IMR-90 (cell line): ENCODE measurements around the gene LENEP. TPM values are rescaled to one million over a fixed set of nuclear protein-coding genes. Genes with fewer than 3 reads are reported as not detected.

ENCODE experiments used
- ATAC-seq: fragments of 200-7000 bp; cut with Tn5 transposase; 2 replicates; pipeline ENCODE4 v1.9.1; 2020; ENCODE audit warnings: low read depth, mild to moderate bottlenecking, moderate library complexity
- BruUV-seq: library from RNA; stranded (reverse); fragments of 400-500 nt; replicated peaks from 2 replicates; lab custom pipeline; 2021; lab: Mats Ljungman, UMichigan
- CTCF ChIA-PET: fragments of 300-600 bp; formaldehyde crosslinking; extraction: SDS; loops from one replicate; lab custom pipeline; 2021; ENCODE audit warnings: antibody characterized with exemption; lab: Yijun Ruan, JAX
- POLR2A ChIA-PET: fragments of 300-600 bp; sonication (Branson Sonifier 250); formaldehyde crosslinking; loops from one replicate; lab custom pipeline; 2022; ENCODE audit warnings: antibody characterized with exemption; ENCODE audit not compliant: unreplicated experiment; lab: Charles Lee
- DNase-seq: peaks from one replicate; pipeline ENCODE4 v3.0.0; 2013
- H2AFZ ChIP-seq: replicated peaks from 2 replicates; pipeline ENCODE3; 2013; ENCODE audit warnings: low read length, mild to moderate bottlenecking; ENCODE audit not compliant: poor library complexity
- H2AK5ac ChIP-seq: 2 replicates; pipeline ENCODE4 v1.6.1; 2013; ENCODE audit warnings: low read depth, low read length, inconsistent platforms
- H2AK9ac ChIP-seq: replicated peaks from 2 replicates; pipeline ENCODE3; 2013; ENCODE audit warnings: mild to moderate bottlenecking, low read depth, low read length, moderate library complexity; ENCODE audit not compliant: poor library complexity
- H2BK120ac ChIP-seq: 2 replicates; pipeline ENCODE4 v1.6.1; 2013; ENCODE audit warnings: low read depth, low read length, inconsistent platforms
- H2BK15ac ChIP-seq: 3 replicates; pipeline ENCODE4 v1.6.1; 2013; ENCODE audit warnings: low read depth, low read length, inconsistent platforms
- H2BK20ac ChIP-seq: 2 replicates; pipeline ENCODE4 v1.6.1; 2013; ENCODE audit warnings: low read depth, mild to moderate bottlenecking, inconsistent platforms, low read length, moderate library complexity
- H2BK5ac ChIP-seq: 2 replicates; pipeline ENCODE4 v1.6.1; 2013; ENCODE audit warnings: mild to moderate bottlenecking, low read depth, low read length, inconsistent platforms; ENCODE audit not compliant: poor library complexity, severe bottlenecking
- H3K14ac ChIP-seq: replicated peaks from 2 replicates; pipeline ENCODE4 v1.6.1; 2013; ENCODE audit warnings: low read depth, low read length, inconsistent platforms
- H3K18ac ChIP-seq: 2 replicates; pipeline ENCODE4 v1.6.1; 2013; ENCODE audit warnings: low read depth, low read length, control low read depth
- H3K23ac ChIP-seq: 2 replicates; pipeline ENCODE4 v1.6.1; 2013; ENCODE audit warnings: low read depth, low read length, inconsistent platforms
- H3K27ac ChIP-seq: 2 replicates; pipeline ENCODE4 v1.5.1; 2013; ENCODE audit warnings: mild to moderate bottlenecking, control low read depth, low read length; ENCODE audit not compliant: insufficient read depth
- H3K27me3 ChIP-seq: 2 replicates; pipeline ENCODE4 v1.6.1; 2013; ENCODE audit warnings: low read length; ENCODE audit not compliant: control insufficient read depth, insufficient read depth
- H3K36me3 ChIP-seq: 2 replicates; pipeline ENCODE4 v1.6.1; 2013; ENCODE audit warnings: low read length, mixed read lengths; ENCODE audit not compliant: control insufficient read depth, insufficient read depth
- H3K4ac ChIP-seq: 2 replicates; pipeline ENCODE4 v1.6.1; 2013; ENCODE audit warnings: low read depth, low read length, inconsistent platforms
- H3K4me1 ChIP-seq: 2 replicates; pipeline ENCODE4 v1.6.1; 2013; ENCODE audit warnings: low read length, mixed read lengths; ENCODE audit not compliant: control insufficient read depth, insufficient read depth
- H3K4me2 ChIP-seq: 2 replicates; pipeline ENCODE4 v1.6.1; 2013; ENCODE audit warnings: low read depth, mild to moderate bottlenecking, control low read depth, low read length, moderate library complexity
- H3K4me3 ChIP-seq: 2 replicates; pipeline ENCODE4 v1.5.1; 2013; ENCODE audit warnings: low read depth, mild to moderate bottlenecking, control low read depth, low read length, moderate library complexity; ENCODE audit not compliant: insufficient read depth
- H3K56ac ChIP-seq: 2 replicates; pipeline ENCODE4 v1.6.1; 2013; ENCODE audit warnings: low read length, inconsistent platforms; ENCODE audit not compliant: insufficient read depth; ENCODE audit errors: extremely low read depth
- H3K79me1 ChIP-seq, 2 experiments: 2 replicates each; pipeline ENCODE4 v1.6.1; 2013; ENCODE audit warnings: low read length in 2 of 2, inconsistent platforms in 1 of 2, low read depth in 1 of 2
- H3K9ac ChIP-seq: 2 replicates; pipeline ENCODE4 v1.6.1; 2013; ENCODE audit warnings: low read depth, low read length, control low read depth
- H3K9me1 ChIP-seq: 2 replicates; pipeline ENCODE4 v1.6.1; 2013; ENCODE audit warnings: low read length, inconsistent platforms; ENCODE audit not compliant: insufficient read depth
- H3K9me3 ChIP-seq: 2 replicates; pipeline ENCODE4 v1.6.1; 2013; ENCODE audit warnings: low read length; ENCODE audit not compliant: control insufficient read depth, insufficient read depth
- H4K20me1 ChIP-seq: 2 replicates; pipeline ENCODE4 v1.6.1; 2013; ENCODE audit warnings: low read length, inconsistent platforms; ENCODE audit not compliant: insufficient read depth
- H4K5ac ChIP-seq: 2 replicates; pipeline ENCODE4 v1.6.1; 2013; ENCODE audit warnings: mild to moderate bottlenecking, low read depth, low read length, control low read depth
- H4K8ac ChIP-seq, 2 experiments: 2 replicates each; pipeline ENCODE4 v1.6.1; 2013; ENCODE audit warnings: low read depth in 2 of 2, low read length in 2 of 2, control low read depth in 1 of 2, inconsistent platforms in 1 of 2
- H4K91ac ChIP-seq: 2 replicates; pipeline ENCODE4 v1.6.1; 2013; ENCODE audit warnings: low read depth, low read length, inconsistent platforms; ENCODE audit not compliant: insufficient read depth
- RFX5 ChIP-seq: IDR thresholded peaks from 2 replicates; pipeline ENCODE4 v1.8.0; 2012; ENCODE audit warnings: low read depth, mild to moderate bottlenecking, low read length, moderate library complexity
- WGBS, 2 experiments: methylation state at CpG; one replicate each; pipeline versions ENCODE4 v1.1.5 to v1.1.7; 2013; ENCODE audit warnings: missing lambda C conversion rate in 2 of 2; ENCODE audit not compliant: insufficient read length in 1 of 2; ENCODE audit errors: extremely low coverage in 2 of 2; 5-methylcytosine and 5-hydroxymethylcytosine counted together
- dilution Hi-C: fragments of 300-500 bp; cut with HindIII; formaldehyde crosslinking; loops from one replicate; pipeline ENCODE4 v1.14.3; 2018; ENCODE audit warnings: low sequenced_read_pairs; ENCODE audit not compliant: unreplicated experiment
- in situ Hi-C: fragments of 300-500 bp; cut with MboI; formaldehyde crosslinking; loops from 3 replicates; pipeline ENCODE4 v1.14.3; 2019; ENCODE audit warnings: low sequenced_read_pairs, inconsistent platforms, mixed read lengths
- intact Hi-C: fragments of 100-400 bp; cut with micrococcal nuclease; formaldehyde crosslinking; loops from 2 replicates; pipeline ENCODE4 v1.10.0; 2022
- polyA plus RNA-seq, 3 experiments: library from polyadenylated mRNA; depleted of rRNA; stranded (reverse); fragments of >200 nt; gene quantifications; 2 replicates each; pipeline ENCODE4 v1.2.3, GENCODE V29; 2012; ENCODE audit warnings: low replicate concordance in 1 of 3
- total RNA-seq: library from RNA; depleted of rRNA; stranded (reverse); fragments of >200 nt; gene quantifications from 2 replicates; pipeline ENCODE4 v1.2.3, GENCODE V29; 2012

Gene LENEP
- total and polyA plus RNA-seq, 2 of the 4 experiments (the other 2 are of a cell fraction): not detected

DNA sequence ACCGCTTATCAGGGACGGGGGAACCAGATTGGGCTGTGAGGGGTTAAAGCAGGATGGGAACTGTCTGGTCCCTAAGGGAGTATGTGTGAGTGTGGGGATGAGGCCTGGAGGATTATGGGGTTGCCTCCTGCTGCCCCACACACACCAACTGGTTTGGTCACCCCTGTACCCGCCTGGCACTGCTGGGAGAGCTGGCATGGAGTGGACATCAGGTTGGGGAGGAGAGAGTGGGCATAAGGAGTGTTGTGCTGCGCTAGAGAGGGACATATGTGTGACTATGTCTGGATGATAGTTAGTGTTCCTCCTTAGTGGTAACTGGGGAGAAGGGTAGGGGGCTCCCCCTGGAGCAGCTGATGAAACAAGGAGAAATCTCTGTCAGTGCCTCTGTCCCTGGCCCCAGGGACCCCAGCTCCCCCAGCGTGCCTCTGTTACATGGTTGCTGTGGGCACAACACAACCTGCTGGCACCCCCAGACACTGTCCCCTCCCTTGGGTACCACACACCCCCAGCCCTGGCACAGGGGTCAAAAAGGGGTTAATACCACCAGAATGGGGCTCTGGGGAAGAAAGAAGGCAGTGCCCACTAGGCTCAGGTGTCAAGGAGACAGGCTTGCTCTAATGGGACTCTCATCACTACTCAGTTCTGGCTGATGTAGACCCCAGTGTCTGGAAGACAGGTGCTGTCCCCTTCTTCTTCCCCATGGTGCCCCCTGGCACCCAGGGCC is 11.1 kb downstream of the LENEP start:
- CTCF ChIA-PET: interaction anchor here (1.6 kb wide), 1 partner anchor 12 kb away, joined by 7 read pairs; no protein-coding TSS in a partner anchor
- Histone ChIP-seq H3K9me1 (peaks cover 12% of the 10 kb centered on the region), H3K23ac (peak overlapping the region; percentile 90; the same call in 1 of the 2 replicates), H3K9ac (peak overlapping the region; percentile 89), H2BK15ac (peak overlapping the region; percentile 97; the same call in 2 of the 3 replicates), H2BK20ac (peak overlapping the region; percentile 87), H3K18ac (peak overlapping the region; percentile 77), H2BK120ac (peak overlapping the region; percentile 90), H4K91ac (peak overlapping the region; percentile 98), H3K27me3 (no peaks in the 10 kb centered on the region), H3K56ac (peak overlapping the region; percentile 66), H3K27ac (peak overlapping the region; percentile 96), H2BK5ac (peak overlapping the region; percentile 91), H2AFZ (peak overlapping the region; percentile 93), H3K79me1 (peaks cover 14 to 71% of the 10 kb centered on the region in 2 experiments), H4K5ac (peak overlapping the region; percentile 85), H3K14ac (peak overlapping the region; percentile 95), H4K20me1 (peaks cover under 1% of the 10 kb centered on the region; the same call in 1 of the 2 replicates), H3K36me3 (no peaks in the 10 kb centered on the region; the same call in none of the 2 replicates), H3K9me3 (no peaks in the 10 kb centered on the region), H4K8ac (peak overlapping the region; percentile 92 to 98), H3K4me2 (peak overlapping the region; percentile 93), H3K4me3 (peak overlapping the region; percentile 98), H2AK9ac (peak overlapping the region; percentile 99), H2AK5ac (peak overlapping the region; percentile 99), H3K4ac (peak overlapping the region; percentile 99), H3K4me1 (peaks cover 19% of the 10 kb centered on the region)
- dilution Hi-C loops (no loop called here), in situ Hi-C loops (no loop called here), intact Hi-C loops (loop anchor here (5.0 kb wide), 1 partner anchor 48 kb away; the partner anchor contains the start of gene ADAM15)
- DNase-seq: no peak
- POLR2A ChIA-PET: no interaction called here
- TF ChIP-seq RFX5: no peak
- no peak for ATAC-seq
- BruUV-seq: no TSS peak
- no CpG with 5 or more reads among the region's 5 CpGs for WGBS, 2 experiments
